GM19452 (cell line): ENCODE results near the gene CECR2.
"Not testable (repeated sequence)": the region's sequence is repeated elsewhere in the genome, so short reads cannot be mapped to it uniquely, and the experiment has no call there.

Experiments used
- ATAC-seq: cut with Tn5 transposase; IDR thresholded peaks from one replicate; pipeline ENCODE4 v1.9.1; 2021; ENCODE audit not compliant: unreplicated experiment

The CECR2 gene

DNA sequence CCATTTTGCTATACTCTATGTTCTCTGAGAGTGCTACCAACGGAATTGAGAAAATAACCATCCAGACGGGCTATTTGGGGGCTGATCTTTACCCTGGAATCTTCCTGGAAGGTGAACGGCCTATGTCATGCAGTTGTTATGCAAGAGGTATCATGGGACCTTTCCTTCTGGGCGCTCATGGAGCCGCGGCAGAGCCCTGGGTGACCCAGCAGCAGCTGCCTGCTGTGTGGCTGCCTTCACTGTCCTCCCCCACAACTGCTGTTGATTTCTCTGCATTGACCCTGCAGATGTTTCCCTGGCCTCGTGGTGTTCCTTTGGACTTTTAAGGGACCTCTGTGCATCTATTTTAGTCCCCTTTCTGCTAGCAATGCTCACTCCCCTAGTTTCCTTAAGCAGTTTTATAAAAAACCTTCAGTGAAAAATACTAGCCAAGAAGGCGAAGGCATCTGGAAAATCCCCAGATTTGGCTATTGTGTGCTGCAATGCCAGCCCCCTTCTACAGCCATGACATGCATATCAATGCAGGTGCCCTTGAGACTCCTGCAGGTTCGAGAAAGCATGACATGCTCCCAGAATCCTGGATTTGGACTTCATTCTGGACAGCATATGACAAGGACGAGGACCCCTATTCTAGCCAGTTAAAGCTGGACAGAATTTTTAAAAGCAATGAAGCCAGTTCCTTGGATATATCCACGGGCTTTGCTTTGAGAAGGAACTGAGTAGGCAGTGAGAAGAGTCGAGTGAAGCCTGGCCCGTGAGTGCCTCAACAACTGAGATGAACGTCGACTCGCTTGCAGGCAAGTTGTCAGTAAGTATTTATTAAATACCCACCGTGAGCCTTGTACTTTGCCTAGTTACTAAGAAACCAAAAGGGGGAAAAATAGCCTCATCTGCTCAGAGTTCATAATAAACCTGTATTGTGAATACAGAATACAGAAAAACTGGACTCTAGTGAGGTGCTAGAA, 193.9 kb downstream of the CECR2 start, which contains the start of gene SLC25A18:
Gene SLC25A18 (plus strand): TSS at position 593 of the 965 bp plus-strand sequence. CDS start 16,447 bp downstream, outside the sequence.
- ATAC-seq, result no peak

DNA sequence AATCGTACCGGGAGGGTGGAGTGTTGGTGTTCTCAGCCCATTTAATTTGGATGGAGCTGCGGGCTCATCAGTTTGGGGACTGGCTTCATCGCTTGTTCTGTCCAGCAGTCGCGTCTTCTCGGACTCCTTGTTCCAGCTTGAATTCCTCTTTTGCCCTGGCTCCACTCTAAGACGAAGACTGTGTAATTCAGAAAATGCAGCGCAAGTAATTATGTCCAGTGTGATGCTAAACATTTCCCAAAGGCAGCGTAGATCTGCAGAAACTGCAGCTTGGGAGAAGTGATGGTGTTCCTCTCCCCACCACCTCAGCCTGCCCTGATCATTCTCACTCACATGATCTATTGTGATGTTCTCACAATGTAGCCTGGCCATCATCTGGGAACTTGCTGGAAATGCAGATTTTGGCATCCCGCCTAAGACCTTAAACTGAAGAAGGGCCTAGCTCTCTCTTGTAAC, 194.7 kb downstream of the CECR2 start:
- ATAC-seq, result no peak

DNA sequence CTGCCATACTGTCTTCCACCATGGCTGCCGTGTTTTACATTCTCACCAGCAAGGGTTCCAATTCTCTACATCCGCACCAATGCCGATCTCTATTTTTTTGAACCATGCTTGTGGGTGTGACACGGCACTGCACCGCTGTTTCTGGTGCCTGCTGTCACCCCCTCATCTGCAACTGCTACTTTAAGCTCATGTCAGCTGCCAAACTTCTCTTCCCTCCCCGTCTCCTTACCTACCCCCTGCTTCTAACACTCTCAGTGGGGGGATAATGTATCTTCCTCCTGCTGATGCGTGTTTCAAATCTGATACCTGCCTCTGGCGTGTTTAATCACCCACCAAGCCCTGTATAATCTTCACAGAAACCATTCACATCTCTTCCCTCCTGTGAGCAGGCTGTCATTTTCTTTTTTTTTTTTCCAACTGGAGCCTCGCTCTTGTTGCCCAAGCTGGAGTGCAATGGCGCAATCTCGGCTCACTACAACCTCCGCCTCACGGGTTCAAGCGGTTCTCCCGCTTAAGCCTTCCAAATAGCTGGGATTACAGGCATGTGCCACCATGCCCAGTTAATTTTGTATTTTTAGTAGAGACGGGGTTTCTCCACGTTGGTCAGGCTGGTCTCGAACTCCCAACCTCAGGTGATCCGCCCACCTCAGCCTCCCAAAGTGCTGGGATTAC, 196.9 kb downstream of the CECR2 start:
- ATAC-seq, result not testable (repeated sequence)

DNA sequence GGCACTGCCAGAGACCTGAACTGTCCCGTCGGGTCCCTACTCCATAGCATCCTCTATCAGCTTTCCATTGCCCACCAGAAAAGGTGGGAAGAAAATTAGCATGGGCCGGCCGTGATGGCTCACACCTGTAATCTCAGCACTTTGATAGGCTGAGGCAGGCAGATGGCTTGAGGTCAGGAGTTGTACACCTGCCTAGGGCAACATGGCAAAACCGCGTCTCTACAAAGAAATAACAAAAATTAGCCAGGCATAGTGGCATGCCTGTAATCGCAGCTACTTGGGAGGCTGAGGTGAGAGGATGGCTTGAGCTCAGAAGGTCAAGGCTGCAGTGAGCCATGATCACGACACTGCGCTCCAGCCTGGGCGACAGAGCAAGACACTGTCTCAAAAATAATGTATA, 197.5 kb downstream of the CECR2 start:
- ATAC-seq, result no peak

DNA sequence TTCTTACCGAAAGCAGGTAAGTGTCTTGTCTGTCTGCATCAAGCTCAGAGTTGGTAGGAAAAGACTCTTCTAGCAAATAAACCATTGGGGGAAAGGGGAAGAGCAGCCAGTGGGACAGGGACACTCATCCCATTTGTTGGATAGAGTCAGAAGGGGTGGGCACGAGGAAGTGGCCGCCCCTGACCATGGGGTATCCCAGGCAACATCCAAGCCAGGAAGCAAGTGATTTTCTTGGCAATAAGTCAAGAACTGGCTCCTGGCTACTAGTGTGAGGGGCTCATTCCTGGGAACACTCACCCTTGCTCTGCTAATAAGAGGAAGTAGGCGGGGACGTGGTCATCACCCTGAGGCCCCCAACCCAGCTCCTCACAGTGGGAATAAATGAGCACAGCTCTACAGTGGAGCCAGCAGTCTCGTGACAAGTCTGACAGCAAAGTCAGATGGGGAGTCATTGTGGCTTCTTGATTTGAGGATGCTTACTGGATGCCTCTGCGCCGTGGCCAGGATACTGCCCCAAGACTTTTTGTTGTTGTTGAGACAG, 200.8 kb downstream of the CECR2 start:
- ATAC-seq, result no peak

DNA sequence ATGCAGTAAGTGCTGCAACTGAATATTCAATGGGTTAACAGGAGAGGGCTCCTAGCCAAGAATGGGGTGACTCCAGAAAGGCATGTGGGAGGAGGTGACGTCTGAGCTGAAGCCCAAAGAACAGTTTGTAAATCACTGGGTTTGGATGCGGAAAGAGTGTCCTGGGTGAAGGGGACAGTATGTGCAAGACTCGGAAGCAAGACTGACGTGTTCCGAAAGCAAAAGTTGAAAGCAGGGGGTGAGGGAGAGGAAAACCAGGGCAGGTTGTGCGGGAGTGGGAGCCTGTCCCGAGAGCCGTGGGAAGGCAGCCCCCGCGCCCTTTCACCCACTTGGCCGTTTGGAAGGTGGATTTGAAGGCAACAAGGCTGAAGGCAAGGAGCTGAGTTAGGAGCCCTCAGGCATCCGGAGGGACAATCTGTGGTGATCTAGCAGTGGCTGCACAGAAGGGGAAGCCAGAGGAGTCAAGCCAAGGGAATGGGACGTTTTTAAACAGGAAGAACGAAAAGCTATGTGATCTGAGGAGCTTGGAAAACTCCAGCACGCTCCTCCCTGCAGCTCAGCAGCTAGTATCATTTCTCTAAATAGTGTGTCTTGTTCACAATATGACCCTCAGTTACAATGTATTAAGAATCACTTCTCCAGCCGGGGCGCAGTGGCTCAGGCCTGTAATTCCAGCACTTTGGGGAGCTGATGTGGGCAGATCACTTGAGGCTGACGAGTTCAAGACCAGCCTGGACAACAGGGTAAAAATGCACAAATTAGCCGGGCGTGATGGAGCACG, 201.8 kb downstream of the CECR2 start:
- ATAC-seq, result no peak

DNA sequence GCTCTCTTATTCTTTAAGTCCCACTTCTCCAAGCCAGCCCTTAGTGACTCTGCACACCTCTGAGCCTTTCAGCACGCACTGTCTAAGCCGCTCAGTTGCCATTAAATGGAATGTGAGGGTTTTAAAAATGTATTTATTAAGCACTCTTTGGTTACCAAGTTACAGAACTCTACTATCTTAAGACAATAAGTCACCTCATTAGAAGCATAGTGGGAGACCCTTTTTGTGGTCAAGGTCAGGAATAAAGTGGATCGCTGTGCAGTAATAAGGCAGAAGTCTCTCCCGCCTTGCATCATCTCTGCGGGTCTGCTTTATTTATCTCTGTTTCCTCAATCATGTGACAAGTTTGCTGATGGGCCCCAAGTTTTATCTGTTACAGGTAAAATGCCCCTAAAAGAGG, 205.9 kb downstream of the CECR2 start:
- ATAC-seq, result no peak

DNA sequence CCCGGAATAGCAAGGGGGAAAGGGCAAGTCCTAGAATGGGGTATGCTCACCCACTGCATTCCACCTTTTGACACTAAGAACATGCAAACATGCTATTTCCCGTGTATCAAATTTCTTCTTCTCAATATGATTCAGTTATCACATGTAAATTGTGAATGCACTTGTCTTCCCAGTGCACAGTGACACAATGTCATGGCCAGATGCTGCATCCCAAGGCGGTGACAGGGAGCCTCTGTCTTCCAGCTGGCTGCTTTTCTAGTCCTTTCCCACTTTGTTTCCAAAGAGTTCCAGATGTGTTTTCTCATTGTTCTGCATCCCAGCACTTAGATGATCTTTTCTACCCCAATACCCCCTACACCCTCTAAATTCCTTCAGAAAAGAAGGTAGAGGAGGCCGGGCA, 206.4 kb downstream of the CECR2 start:
- ATAC-seq, result no peak

DNA sequence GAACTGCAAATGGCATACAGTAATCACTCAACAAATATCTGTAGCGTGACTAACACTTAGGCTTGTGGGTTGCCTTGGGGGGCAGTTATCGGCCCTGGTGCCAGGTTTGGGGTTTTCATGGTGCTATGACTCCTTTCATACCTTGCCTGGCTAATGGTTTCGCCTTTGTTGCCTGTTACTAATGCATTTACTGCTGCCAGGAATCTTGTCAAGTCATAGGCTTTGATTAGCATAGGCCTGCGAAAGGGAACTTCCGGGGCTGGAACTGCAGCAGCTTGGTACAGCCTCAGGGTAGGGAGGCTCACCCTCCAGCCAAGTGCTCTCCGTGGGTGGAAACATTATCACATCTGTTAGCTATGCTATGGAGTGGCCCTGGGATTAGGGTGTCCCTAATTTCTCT, 207.2 kb downstream of the CECR2 start:
- no peak for ATAC-seq

DNA sequence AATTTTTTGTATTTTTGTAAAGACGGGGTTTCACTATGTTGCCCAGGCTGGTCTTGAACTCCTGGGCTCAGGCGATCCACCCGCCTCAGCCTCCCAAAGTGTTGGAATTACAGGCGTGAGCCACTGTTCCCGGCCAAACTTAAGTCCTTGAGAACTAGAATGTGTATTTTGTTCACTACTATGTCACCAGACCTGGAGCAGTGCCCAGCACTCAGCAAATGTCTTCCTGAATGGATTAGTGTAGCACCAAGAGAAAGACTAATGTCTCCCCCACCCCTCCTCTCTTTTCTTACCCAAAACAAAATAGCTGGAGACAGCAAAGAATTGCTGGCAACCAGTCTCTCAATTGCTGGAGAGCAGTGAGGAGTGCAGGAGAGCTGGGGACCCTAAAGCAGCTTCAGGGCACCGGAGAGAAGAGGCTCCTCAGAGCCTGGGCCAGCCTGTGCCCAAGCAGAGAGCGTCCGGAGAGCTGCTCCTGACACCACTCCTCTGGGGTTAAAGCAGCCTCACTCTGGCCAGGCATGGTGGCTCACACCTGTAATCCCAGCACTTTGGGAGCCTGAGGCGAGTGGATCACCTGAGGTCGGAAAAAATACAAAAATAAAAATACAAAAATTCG, 209.0 kb downstream of the CECR2 start:
- no peak for ATAC-seq

DNA sequence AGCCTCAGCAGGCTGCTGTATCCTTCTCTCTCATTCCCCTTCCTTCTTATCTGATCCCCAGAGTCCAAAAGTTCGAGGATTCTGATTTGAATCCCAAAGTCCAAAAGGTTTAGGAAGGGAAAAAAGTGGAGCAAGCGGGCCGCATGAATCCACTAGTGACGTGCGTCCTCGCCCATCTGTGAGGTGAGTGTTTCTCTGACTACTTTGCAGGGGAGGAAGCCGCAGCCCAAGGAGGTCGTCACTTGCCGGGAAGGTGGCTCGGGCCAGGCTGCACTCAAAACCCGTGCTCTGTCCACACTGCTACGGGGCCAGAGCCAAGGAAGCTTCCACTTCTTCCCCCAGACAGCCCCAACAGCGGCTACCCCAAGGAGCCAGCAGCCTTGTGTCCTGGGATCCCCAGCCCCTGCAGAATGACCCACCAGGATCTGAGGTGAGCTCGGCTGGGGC, 210.3 kb downstream of the CECR2 start:
- ATAC-seq, result no peak

DNA sequence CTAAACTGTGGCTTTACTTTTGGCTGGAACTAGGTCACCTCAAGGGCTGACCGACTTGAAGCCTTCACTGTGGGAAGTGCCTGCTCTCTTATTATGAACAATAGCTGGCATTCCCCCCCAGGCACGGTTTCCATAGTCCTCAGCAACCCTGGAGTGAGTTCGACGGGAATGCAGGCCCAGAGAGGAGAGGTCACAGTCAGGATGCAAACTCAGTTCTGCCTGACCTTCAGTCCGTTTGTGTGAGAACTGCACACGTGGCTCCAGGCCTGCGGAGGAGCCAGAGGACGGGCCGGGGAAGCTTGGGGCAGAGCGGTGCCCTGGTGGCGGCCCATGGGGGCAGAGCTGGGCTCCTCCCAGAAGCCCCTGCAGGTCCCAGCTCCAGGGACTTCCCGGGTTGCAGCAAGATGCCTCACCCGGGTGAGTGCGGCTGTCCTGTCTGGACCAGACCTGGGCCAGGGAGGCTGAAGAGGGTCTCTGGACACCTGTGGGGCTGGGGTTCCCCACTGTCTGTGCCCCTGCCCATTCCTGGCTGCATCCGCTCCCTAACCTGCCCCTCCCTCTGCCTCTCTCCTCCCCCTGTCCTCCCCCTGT, 211.3 kb downstream of the CECR2 start:
- ATAC-seq, result no peak

DNA sequence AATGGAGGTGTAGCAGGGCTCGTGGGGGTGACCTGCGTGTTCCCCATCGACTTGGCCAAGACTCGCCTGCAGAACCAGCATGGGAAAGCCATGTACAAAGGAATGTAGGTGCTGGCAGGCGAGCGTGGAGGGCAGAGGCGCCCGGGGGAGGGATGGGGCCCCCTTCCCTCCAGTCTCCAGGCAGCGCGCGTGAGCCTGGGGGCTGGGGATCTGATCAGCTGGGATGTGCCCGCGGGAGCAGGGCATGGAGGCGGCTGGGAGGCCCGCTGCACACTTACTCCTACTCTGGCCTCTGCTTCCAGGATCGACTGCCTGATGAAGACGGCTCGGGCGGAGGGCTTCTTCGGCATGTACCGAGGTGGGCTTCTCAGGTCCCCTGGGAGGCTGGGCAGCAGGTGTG, 211.8 kb downstream of the CECR2 start:
- ATAC-seq, result no peak

DNA sequence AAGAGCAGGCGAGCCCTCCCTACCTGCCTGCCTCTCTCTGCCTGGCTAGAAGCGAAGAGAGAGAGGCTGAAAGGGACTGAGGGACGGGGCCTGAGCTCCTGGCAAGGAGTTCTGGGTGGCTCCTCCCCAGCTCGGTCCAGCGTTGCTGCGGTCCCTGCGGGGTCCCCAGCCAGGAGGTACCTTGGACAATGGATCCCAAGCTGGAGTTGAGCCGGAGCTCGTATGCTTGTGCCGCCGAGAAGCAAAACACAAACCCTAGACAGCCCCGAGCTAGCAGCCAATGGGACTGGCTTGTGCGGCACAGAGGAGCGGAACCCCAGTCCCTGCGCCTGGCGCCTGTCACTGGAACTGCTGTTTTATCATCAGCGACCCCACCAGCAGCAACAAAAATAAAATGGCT, 212.4 kb downstream of the CECR2 start:
- ATAC-seq, result no peak

DNA sequence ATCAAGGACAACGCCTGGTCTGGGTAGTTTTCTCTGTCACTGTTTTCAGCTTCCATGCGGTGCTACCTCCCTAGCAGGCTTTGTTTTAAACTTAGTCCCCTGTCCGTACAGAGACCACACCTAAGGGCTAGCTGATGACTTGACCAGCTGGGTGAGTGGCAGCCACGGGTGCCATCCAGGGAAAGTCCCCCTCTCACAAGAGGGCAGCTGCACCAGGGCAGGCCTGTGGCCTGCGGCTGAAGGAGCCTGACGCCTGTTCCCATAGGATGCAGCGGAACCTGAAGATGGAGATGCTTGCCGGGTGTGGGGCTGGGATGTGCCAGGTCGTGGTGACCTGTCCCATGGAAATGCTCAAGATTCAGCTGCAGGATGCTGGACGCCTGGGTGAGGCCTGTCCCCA, 213.9 kb downstream of the CECR2 start:
- ATAC-seq, result no peak

DNA sequence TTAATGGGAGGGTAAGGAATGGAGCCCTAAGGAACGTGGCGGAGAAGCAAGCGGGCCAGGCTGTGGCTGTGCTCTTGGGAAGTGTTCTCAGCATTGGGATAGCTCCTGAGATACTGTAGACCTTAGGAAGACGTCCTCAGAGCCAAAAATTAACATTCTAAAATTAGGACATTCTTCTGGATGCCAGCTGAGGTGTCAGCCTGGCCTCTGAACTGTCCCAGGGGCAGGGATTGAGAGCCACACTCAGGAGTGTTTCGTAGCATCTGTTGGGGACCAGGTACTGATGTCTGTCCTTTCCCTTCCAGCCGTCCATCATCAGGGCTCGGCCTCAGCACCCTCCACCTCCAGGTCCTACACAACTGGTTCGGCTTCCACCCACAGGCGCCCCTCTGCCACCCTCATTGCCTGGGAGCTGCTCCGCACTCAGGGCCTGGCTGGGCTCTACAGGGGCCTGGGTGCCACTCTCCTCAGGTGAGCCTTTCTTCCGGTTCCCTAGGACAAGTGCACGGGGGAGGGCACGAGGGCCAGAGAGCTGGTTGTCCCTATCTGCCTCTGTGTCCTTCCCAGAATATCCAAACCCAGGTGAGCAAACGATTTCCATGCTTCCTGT, 217.7 kb downstream of the CECR2 start:
- no peak for ATAC-seq

DNA sequence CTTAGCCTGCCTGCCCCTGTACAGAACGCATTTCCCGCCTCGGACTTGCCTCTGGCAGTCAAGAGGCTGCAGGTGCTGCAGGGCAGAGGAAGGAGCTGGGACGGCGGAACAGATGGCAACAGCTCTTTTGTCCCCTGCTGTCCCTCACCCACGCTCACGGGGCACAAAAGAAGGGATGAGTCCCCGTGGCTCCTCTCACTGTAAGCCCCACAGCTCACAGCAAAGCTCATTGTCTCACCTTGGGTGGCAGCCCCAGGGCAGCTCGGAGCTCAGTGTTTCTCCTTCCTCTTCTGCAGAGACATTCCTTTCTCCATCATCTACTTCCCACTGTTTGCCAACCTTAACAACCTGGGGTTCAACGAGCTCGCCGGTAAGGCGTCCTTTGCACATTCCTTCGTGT, 218.4 kb downstream of the CECR2 start:
- ATAC-seq, result no peak

DNA sequence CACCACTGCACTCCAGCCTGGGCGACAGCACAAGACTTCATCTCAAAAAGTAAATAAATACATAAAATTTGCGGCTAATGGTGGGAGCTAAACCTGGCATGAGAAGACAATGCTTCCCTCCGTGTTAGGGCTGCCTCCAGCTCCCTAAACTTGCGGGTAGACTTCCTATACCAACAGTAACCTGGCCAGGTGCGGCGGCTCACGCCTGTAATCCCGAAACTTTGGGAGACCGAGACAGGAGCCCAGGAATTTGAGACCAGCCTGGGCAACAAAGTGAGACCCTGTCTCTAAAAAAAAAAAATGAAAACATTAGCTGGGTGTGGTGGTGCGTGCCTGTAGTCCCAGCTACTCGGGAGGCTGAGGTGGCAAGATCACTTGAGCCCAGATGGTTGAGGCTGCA, 219.3 kb downstream of the CECR2 start:
- ATAC-seq, result no peak

DNA sequence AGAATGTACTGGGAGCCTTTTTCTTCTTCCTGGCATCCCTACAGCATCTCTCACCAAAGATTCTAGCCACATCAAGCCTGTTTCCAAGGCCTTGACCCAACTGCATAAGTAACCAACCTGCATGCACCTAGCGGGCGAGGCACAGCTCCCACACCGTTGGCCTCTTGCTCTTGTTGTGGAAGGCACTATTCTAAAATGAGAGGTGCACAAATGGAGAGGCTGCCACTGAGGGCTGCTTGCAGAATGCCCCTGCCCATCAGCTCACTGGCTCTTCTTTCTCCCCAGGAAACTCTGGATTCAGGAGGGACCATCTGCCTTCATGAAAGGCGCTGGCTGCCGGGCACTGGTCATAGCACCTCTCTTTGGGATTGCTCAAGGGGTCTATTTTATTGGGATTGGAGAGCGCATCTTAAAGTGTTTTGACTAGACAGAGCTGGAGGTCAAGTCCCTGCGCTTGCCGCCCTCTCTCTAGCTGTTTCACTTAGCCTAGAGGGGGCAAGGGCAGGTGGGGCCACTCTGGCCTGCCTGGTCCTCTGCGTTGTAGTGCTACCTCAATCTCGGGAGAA, 220.6 kb downstream of the CECR2 start:
- ATAC-seq, result no peak
